Uterus (tissue), 4 donors: ENCODE measurements around the gene SMOC2. TPM values are rescaled to one million over a fixed set of nuclear protein-coding genes. Genes with fewer than 3 reads are reported as not detected.

ENCODE experiments used
- DNase-seq, 2 donors: peaks; one replicate each; pipeline ENCODE4 v3.0.0-alpha.2; 2019 to 2020
- H3K27ac ChIP-seq, 2 donors: fragments of 200-600 bp; sonication (generic); 1 replicate in 1 of 2; 2 replicates in 1 of 2; pipeline ENCODE4 v1.5.1; 2016 to 2018
- H3K27me3 ChIP-seq, 2 donors: fragments of 200-600 bp; sonication (generic); one replicate each; pipeline ENCODE4 v1.5.1; 2018 to 2019; ENCODE audit warnings: control low read depth in 1 of 2
- H3K36me3 ChIP-seq, 2 donors: fragments of 200-600 bp; sonication (generic); one replicate each; pipeline ENCODE4 v1.5.1; 2019; ENCODE audit warnings: control low read depth in 1 of 2
- H3K4me1 ChIP-seq, 2 donors: fragments of 200-600 bp; sonication (generic); one replicate each; pipeline ENCODE4 v1.5.1; 2018 to 2019; ENCODE audit warnings: control low read depth in 1 of 2
- H3K4me3 ChIP-seq, 2 donors: fragments of 200-600 bp; sonication (generic); 1 replicate in 1 of 2; 2 replicates in 1 of 2; pipeline ENCODE4 v1.5.1; 2018 to 2019; ENCODE audit warnings: mild to moderate bottlenecking in 1 of 2
- H3K9me3 ChIP-seq, 2 donors: fragments of 200-600 bp; sonication (generic); one replicate each; pipeline ENCODE4 v1.5.1; 2019; ENCODE audit warnings: control low read depth in 1 of 2
- POLR2A ChIP-seq, 2 donors: fragments of 450-650 bp; IDR thresholded peaks; one replicate each; pipeline ENCODE4 v1.6.1; 2016; ENCODE audit warnings: antibody characterized with exemption in 2 of 2, mild to moderate bottlenecking in 1 of 2, moderate library complexity in 1 of 2
- intact Hi-C: fragments of 100-400 bp; cut with DNase I; formaldehyde crosslinking; loops from one replicate; pipeline ENCODE4 v1.15.1; 2023; ENCODE audit warnings: low total_unique reads
- total RNA-seq, 4 donors: library from RNA; depleted of rRNA in 3 of 4; stranded (reverse); fragments of >200 nt in 3 of 4; gene quantifications; one replicate each; pipeline versions ENCODE4 v1.1.0 to v1.2.4, GENCODE V29; 2014 to 2023
- TF ChIP-seq, protein P1 (sequence below), 4 experiments: fragments of 200-600 bp in 2 of 4; fragments of 450-650 bp in 2 of 4; sonication (generic) in 2 of 4; IDR thresholded peaks; one replicate each; pipeline ENCODE4 v1.5.1; 2016 to 2019; ENCODE audit warnings: antibody characterized with exemption in 4 of 4, mild to moderate bottlenecking in 2 of 4, moderate library complexity in 1 of 4
- donor health status: DM: yes; HTN: yes; CAD: no.

The SMOC2 gene
- total RNA-seq, 4 donors from 2014 or later = 98.2 to 139 (median 121) TPM

DNA sequence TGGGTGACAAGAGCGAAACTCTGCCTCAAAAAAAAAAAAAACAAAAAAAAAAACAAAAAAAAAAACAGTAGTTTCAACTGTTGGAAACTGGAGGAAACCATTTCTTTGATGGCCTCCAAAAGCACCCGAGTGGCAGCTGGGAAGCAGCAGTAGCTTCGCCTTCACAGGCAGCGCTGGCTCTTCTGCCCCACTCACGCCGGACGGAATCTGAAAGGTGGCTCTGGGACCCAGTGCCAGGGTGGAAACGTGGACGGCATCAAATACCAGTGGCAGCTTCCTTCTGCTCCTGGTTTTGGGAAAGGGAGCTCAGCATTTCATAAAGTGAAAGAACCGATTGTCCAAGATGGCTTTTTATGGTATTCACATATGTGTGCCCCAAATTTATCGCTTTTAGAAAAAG lies 159.4 kb downstream of the SMOC2 start:
- intact Hi-C loops = no loop called here
- H3K9me3 ChIP-seq = no peaks in the 10 kb centered on the region
- no peak overlapping the region for H3K4me3 ChIP-seq
- H3K27ac ChIP-seq = peak overlapping the region in 1 of 2 donors; percentile 70
- no peak for TF ChIP-seq POLR2A (IDR thresholded peaks at IDR 0.05)
- TF ChIP-seq, protein P1, sequence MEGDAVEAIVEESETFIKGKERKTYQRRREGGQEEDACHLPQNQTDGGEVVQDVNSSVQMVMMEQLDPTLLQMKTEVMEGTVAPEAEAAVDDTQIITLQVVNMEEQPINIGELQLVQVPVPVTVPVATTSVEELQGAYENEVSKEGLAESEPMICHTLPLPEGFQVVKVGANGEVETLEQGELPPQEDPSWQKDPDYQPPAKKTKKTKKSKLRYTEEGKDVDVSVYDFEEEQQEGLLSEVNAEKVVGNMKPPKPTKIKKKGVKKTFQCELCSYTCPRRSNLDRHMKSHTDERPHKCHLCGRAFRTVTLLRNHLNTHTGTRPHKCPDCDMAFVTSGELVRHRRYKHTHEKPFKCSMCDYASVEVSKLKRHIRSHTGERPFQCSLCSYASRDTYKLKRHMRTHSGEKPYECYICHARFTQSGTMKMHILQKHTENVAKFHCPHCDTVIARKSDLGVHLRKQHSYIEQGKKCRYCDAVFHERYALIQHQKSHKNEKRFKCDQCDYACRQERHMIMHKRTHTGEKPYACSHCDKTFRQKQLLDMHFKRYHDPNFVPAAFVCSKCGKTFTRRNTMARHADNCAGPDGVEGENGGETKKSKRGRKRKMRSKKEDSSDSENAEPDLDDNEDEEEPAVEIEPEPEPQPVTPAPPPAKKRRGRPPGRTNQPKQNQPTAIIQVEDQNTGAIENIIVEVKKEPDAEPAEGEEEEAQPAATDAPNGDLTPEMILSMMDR (IDR thresholded peaks at IDR 0.05) = no peak
- H3K4me1 ChIP-seq = no peaks in the 10 kb centered on the region
- DNase-seq = no peak
- no peaks in the 10 kb centered on the region for H3K36me3 ChIP-seq
- H3K27me3 ChIP-seq = no peaks in the 10 kb centered on the region

DNA sequence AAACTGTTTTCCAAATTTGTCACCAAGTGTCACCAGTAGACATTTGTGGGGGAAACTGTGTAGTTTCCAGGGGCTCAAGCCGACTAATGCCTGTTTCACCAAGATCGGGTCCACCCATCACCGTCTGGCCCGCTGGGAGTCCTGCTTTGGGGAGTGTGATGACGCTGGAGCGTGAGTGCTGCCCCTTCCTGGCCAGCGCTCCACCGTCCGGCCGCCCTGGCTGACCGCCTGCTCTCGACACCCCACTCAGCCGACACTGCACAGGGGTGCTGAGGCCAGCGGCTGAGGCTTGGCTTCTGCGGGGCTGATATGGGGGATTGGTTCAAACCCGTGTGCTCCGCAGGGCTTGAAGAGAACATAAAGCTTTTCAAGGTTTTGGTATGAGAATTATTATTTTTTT lies 160.1 kb downstream of the SMOC2 start:
- H3K36me3 ChIP-seq = no peaks in the 10 kb centered on the region
- H3K9me3 ChIP-seq = no peaks in the 10 kb centered on the region
- TF ChIP-seq POLR2A (IDR thresholded peaks at IDR 0.05) = no peak
- TF ChIP-seq, protein P1 (IDR thresholded peaks at IDR 0.05) = peak in 1 of 4 experiments; percentile 7
- no peak overlapping the region for H3K4me3 ChIP-seq
- no peaks in the 10 kb centered on the region for H3K4me1 ChIP-seq
- peak overlapping the region; percentile 59 to 70 for H3K27ac ChIP-seq
- intact Hi-C loops = no loop called here
- H3K27me3 ChIP-seq = no peaks in the 10 kb centered on the region
- DNase-seq = no peak

DNA sequence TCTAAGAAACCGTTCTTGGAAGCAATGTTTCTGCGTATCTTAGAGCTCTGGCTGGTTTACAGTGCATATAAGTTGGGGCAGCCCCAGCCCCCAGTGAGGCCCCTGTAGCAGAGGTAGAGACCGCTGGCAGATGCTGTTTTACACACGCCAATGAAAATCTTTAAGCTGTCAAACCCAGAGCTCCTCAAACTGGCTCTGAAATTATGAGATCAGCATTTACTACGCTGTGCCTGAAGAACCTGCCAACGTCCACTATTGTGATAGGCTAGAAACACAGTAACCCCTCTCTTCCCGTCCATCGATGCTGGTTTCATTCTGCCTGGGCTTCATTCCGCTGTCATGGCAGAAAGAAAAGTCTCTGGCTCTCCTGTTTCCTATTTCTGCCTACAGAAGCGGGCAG lies 160.6 kb downstream of the SMOC2 start:
- Histone ChIP-seq H3K36me3 (no peaks in the 10 kb centered on the region), H3K27ac (peak overlapping the region; percentile 59 to 70), H3K4me1 (no peaks in the 10 kb centered on the region), H3K4me3 (no peak overlapping the region), H3K9me3 (no peaks in the 10 kb centered on the region), H3K27me3 (no peaks in the 10 kb centered on the region)
- no peak for DNase-seq
- intact Hi-C loops = no loop called here
- TF ChIP-seq, protein P1 (IDR thresholded peaks at IDR 0.05) = no peak
- no peak for TF ChIP-seq POLR2A (IDR thresholded peaks at IDR 0.05)

DNA sequence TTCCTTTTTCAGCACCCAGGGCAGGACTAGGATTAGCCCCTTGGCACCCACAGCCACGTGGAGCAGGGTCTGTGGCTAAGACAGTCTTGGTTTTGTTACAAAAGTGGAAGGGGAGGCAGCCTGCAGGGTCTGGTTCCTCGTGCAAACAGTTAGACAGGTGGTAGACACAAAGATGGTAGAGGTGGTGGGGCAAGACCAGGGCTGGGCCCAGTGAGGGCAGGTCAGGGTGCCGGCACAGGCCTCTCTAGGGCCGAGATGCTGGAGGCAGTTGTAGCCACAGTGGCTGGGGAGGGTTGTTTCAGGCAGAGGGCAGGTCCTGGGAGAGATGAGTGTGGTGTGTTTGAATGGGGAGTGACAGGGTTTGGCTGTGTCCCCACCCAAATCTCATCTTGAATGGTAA lies 161.6 kb downstream of the SMOC2 start:
- Histone ChIP-seq H3K36me3 (no peaks in the 10 kb centered on the region), H3K27ac (peak overlapping the region; percentile 59 to 70), H3K4me3 (no peak overlapping the region), H3K9me3 (no peaks in the 10 kb centered on the region), H3K4me1 (peaks cover 0 to 3% of the 10 kb centered on the region in 2 donors), H3K27me3 (no peaks in the 10 kb centered on the region)
- intact Hi-C loops = no loop called here
- TF ChIP-seq, protein P1 (IDR thresholded peaks at IDR 0.05) = no peak
- TF ChIP-seq POLR2A (IDR thresholded peaks at IDR 0.05) = no peak
- DNase-seq = no peak

DNA sequence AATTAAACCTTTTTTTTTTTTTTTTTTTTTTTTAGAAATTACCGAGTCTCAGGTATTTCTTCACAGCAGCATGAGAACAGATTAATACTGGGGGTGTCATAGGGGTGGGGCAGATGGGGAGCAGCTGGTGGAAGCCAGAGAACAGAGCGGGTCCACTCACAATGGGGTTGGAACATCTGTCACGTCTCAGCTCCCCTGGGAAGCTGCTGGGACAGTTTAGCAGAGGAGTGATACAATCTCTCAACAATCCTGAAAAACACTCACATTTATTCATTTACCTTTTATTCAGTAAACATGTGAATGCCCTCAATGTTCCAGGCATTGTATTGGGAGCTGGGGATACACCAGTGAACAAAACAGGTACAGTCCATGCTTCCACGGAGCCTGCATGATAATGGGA lies 162.2 kb downstream of the SMOC2 start:
- intact Hi-C loops = no loop called here
- Histone ChIP-seq H3K27ac (no peak overlapping the region), H3K4me1 (peaks cover 0 to 3% of the 10 kb centered on the region in 2 donors), H3K4me3 (no peak overlapping the region), H3K27me3 (no peaks in the 10 kb centered on the region), H3K36me3 (no peaks in the 10 kb centered on the region), H3K9me3 (no peaks in the 10 kb centered on the region)
- TF ChIP-seq, protein P1 (IDR thresholded peaks at IDR 0.05) = no peak
- TF ChIP-seq POLR2A (IDR thresholded peaks at IDR 0.05) = no peak
- DNase-seq = no peak
